ENCODE measurements around the gene SH2D2A.

Gene SH2D2A

GRCh38 chr1:156756355-156756754, 60.3 kb downstream of the SH2D2A start:
- FAIRE-seq (no peak), DNase-seq (ENCODE audit: insufficient read length) (no peak)
- no peak for TF ChIP-seq POLR2A (IDR thresholded peaks at IDR 0.05; ENCODE audit: low read depth, low read length)
- no peak for TF ChIP-seq TAF1 (IDR thresholded peaks at IDR 0.05; ENCODE audit: borderline replicate concordance, low read depth, low read length)
- no peak for TF ChIP-seq POLR2AphosphoS5 (IDR thresholded peaks at IDR 0.05; ENCODE audit: low read depth, low read length)
